HCT116 (cell line): ENCODE results near the gene ASB3. TPM values are rescaled to one million over a fixed set of nuclear protein-coding genes. Genes with fewer than 3 reads are reported as not detected.

ENCODE experiments used
- ATAC-seq: fragments of 200-7000 bp; cut with Tn5 transposase; 2 replicates; pipeline ENCODE4 v1.9.1; 2020; ENCODE audit warnings: mild to moderate bottlenecking, moderate library complexity
- BruUV-seq: library from RNA; stranded (reverse); fragments of 400-500 nt; replicated peaks from 2 replicates; lab custom pipeline; 2021; lab: Mats Ljungman, UMichigan
- CTCF ChIA-PET: fragments of 300-600 bp; sonication (Branson Sonifier 250); formaldehyde crosslinking; loops from one replicate; lab custom pipeline; 2021; ENCODE audit warnings: antibody characterized with exemption; lab: Charles Lee
- POLR2A ChIA-PET: fragments of 300-600, 350-600 bp; sonication (Branson Sonifier 250); formaldehyde crosslinking; loops from one replicate; lab custom pipeline; 2021; ENCODE audit warnings: antibody characterized with exemption; lab: Charles Lee
- RAD21 ChIA-PET, 2 experiments: fragments of 300-600 bp; sonication (Branson Sonifier 250); formaldehyde crosslinking; loops; one replicate each; lab custom pipeline; 2023; ENCODE audit warnings: low total read pairs in 2 of 2; ENCODE audit not compliant: uncharacterized antibody in 2 of 2, unreplicated experiment in 2 of 2, low non-redundant PET in 1 of 2; lab: Charles Lee
- DNase-seq: peaks from one replicate; pipeline ENCODE4 v3.0.0-alpha.2; 2010; ENCODE audit warnings: low read depth, low spot score
- H2AFZ ChIP-seq: fragments of 200-600 bp; shearing (Covaris generic), sonication (generic); 2 replicates; pipeline ENCODE4 v1.6.1; 2017; ENCODE audit warnings: low read depth, mixed run types, mixed read lengths, antibody characterized with exemption, low read length; ENCODE audit not compliant: poor library complexity, severe bottlenecking
- H3K27ac ChIP-seq: 2 replicates; pipeline ENCODE4 v1.5.1; 2012; ENCODE audit warnings: low read depth, low read length
- H3K27me3 ChIP-seq: fragments of 200-600 bp; sonication (generic); 2 replicates; pipeline ENCODE4 v1.6.1; 2016; ENCODE audit warnings: mixed run types, low read length, mixed read lengths; ENCODE audit not compliant: insufficient read depth
- H3K36me3 ChIP-seq, 2 experiments: fragments of 200-500 bp in 1 of 2; fragments of 200-600 bp in 1 of 2; sonication (Bioruptor generic) in 1 of 2; sonication (generic) in 1 of 2; 2 replicates each; pipeline versions ENCODE4 v1.5.1 to v1.6.1; 2014 to 2016; ENCODE audit warnings: low read length in 2 of 2, inconsistent platforms in 1 of 2, mixed read lengths in 1 of 2, mixed run types in 1 of 2; ENCODE audit not compliant: insufficient read depth in 2 of 2, control insufficient read depth in 1 of 2
- H3K4me1 ChIP-seq, 2 experiments: fragments of 200-600 bp in 1 of 2; sonication (generic) in 1 of 2; 2 replicates each; pipeline versions ENCODE4 v1.5.1 to v1.6.1; 2012 to 2017; ENCODE audit warnings: low read length in 2 of 2, inconsistent platforms in 1 of 2, mild to moderate bottlenecking in 1 of 2, mixed read lengths in 1 of 2, mixed run types in 1 of 2, moderate library complexity in 1 of 2; ENCODE audit not compliant: insufficient read depth in 2 of 2, control insufficient read depth in 1 of 2
- H3K4me2 ChIP-seq: fragments of 200-600 bp; sonication (generic); 2 replicates; pipeline ENCODE4 v1.6.1; 2017; ENCODE audit warnings: mixed run types, low read length, mixed read lengths
- H3K4me3 ChIP-seq, 2 experiments: fragments of 200-600 bp in 1 of 2; sonication (generic) in 1 of 2; replicated peaks in 1 of 2; 2 replicates each; pipeline ENCODE4 v1.5.1; 2011 to 2016; ENCODE audit warnings: low read length in 2 of 2, control low read depth in 1 of 2, low read depth in 1 of 2, mild to moderate bottlenecking in 1 of 2, mixed read lengths in 1 of 2, mixed run types in 1 of 2
- H3K79me2 ChIP-seq: fragments of 200-600 bp; sonication (generic); 2 replicates; pipeline ENCODE4 v1.6.1; 2017; ENCODE audit warnings: mild to moderate bottlenecking, mixed run types, low read length, moderate library complexity, mixed read lengths; ENCODE audit not compliant: insufficient read depth
- H3K9ac ChIP-seq: fragments of 200-600 bp; sonication (generic); 2 replicates; pipeline ENCODE4 v1.6.1; 2016; ENCODE audit warnings: low read length, mixed read lengths
- H3K9me2 ChIP-seq: fragments of 200-600 bp; sonication (generic), shearing (Covaris generic); 2 replicates; pipeline ENCODE4 v1.6.1; 2017; ENCODE audit warnings: mixed run types, mild to moderate bottlenecking, moderate library complexity; ENCODE audit not compliant: insufficient read depth
- H3K9me3 ChIP-seq, 2 experiments: fragments of 200-500 bp in 1 of 2; fragments of 200-600 bp in 1 of 2; sonication (Bioruptor generic) in 1 of 2; sonication (generic) in 1 of 2; 2 replicates each; pipeline ENCODE4 v1.6.1; 2014 to 2017; ENCODE audit warnings: low read length in 2 of 2, mixed read lengths in 2 of 2, inconsistent platforms in 1 of 2, low read depth in 1 of 2, mild to moderate bottlenecking in 1 of 2, mixed run types in 1 of 2, moderate library complexity in 1 of 2; ENCODE audit not compliant: control insufficient read depth in 1 of 2, insufficient read depth in 1 of 2
- H4K20me1 ChIP-seq: fragments of 200-600 bp; sonication (generic), shearing (Covaris generic); 2 replicates; pipeline ENCODE4 v1.6.1; 2017; ENCODE audit warnings: mixed run types, mild to moderate bottlenecking, moderate library complexity; ENCODE audit not compliant: insufficient read depth
- CBX3 ChIP-seq: IDR thresholded peaks from 2 replicates; pipeline ENCODE4 v1.6.1; 2012; ENCODE audit warnings: low read depth
- CEBPB ChIP-seq: IDR thresholded peaks from 2 replicates; pipeline ENCODE4 v1.6.1; 2012; ENCODE audit warnings: low read depth
- EGR1 ChIP-seq: IDR thresholded peaks from 2 replicates; pipeline ENCODE4 v1.6.1; 2012; ENCODE audit warnings: low read depth
- ELF1 ChIP-seq: IDR thresholded peaks from 2 replicates; pipeline ENCODE4 v1.6.1; 2012; ENCODE audit warnings: low read depth, borderline replicate concordance
- EZH2phosphoT487 ChIP-seq: fragments of 200-600 bp; IDR thresholded peaks from 2 replicates; pipeline ENCODE4 v1.6.1; 2018; ENCODE audit warnings: antibody characterized with exemption, borderline replicate concordance
- JUND ChIP-seq: IDR thresholded peaks from 2 replicates; pipeline ENCODE4 v1.6.1; 2012
- MAX ChIP-seq: IDR thresholded peaks from 2 replicates; pipeline ENCODE4 v1.6.1; 2012
- RAD21 ChIP-seq: IDR thresholded peaks from 2 replicates; pipeline ENCODE4 v1.6.1; 2012; ENCODE audit warnings: low read depth, mild to moderate bottlenecking
- REST ChIP-seq: IDR thresholded peaks from 2 replicates; pipeline ENCODE4 v1.6.1; 2012; ENCODE audit warnings: low read depth
- SIN3A ChIP-seq: IDR thresholded peaks from 2 replicates; pipeline ENCODE4 v1.6.1; 2012; ENCODE audit warnings: low read depth
- SP1 ChIP-seq: IDR thresholded peaks from 2 replicates; pipeline ENCODE4 v1.6.1; 2012; ENCODE audit warnings: low read depth
- SRF ChIP-seq: IDR thresholded peaks from 2 replicates; pipeline ENCODE4 v1.6.1; 2012; ENCODE audit warnings: low read depth
- TCF7L2 ChIP-seq: IDR thresholded peaks from 2 replicates; pipeline ENCODE4 v1.7.0; 2011; ENCODE audit warnings: borderline replicate concordance, inconsistent platforms; ENCODE audit not compliant: insufficient read depth, insufficient read length; ENCODE audit errors: extremely low read depth
- YY1 ChIP-seq: IDR thresholded peaks from 2 replicates; pipeline ENCODE4 v1.6.1; 2011; ENCODE audit warnings: low read length, low read depth, moderate library complexity, mild to moderate bottlenecking; ENCODE audit not compliant: insufficient replicate concordance; ENCODE audit errors: extremely low read depth
- ZNF274 ChIP-seq: fragments of 200-500 bp; sonication (Bioruptor generic); IDR thresholded peaks from 2 replicates; pipeline ENCODE4 v1.6.1; 2014; ENCODE audit warnings: mild to moderate bottlenecking, low read depth, low read length, inconsistent platforms
- intact Hi-C: fragments of 100-400 bp; cut with micrococcal nuclease; formaldehyde crosslinking; loops from 2 replicates; pipeline ENCODE4 v1.10.0; 2022
- total RNA-seq: library from RNA; stranded (reverse); gene quantifications from one replicate; pipeline ENCODE4 v1.2.1, GENCODE V29; 2021; ENCODE audit not compliant: unreplicated experiment
- TF ChIP-seq, protein P1 (sequence below): IDR thresholded peaks from 2 replicates; pipeline ENCODE4 v1.6.1; 2012
- TF ChIP-seq, protein P2 (sequence below), 3 experiments: fragments of 200-600 bp in 1 of 3; sonication (generic) in 1 of 3; IDR thresholded peaks in 2 of 3; conservative IDR thresholded peaks in 1 of 3; 2 replicates each; pipeline ENCODE4 v1.5.1; 2012 to 2017; ENCODE audit warnings: low read depth in 2 of 3, low read length in 2 of 3, antibody characterized with exemption in 1 of 3, borderline replicate concordance in 1 of 3, control low read depth in 1 of 3, mild to moderate bottlenecking in 1 of 3, mixed read lengths in 1 of 3, mixed run types in 1 of 3, moderate library complexity in 1 of 3; ENCODE audit not compliant: insufficient read depth in 1 of 3

ASB3 gene
- total RNA-seq, 1 experiment from 2014 or later = 17.3 TPM

- Histone ChIP-seq H3K9ac (no peak overlapping the region), H3K4me2 (no peak overlapping the region), H3K27ac (no peak overlapping the region), H3K4me3 (no peak overlapping the region), H3K79me2 (no peaks in the 10 kb centered on the region), H3K9me2 (no peaks in the 10 kb centered on the region), H3K36me3 (no peaks in the 10 kb centered on the region), H4K20me1 (no peaks in the 10 kb centered on the region), H3K9me3 (no peaks in the 10 kb centered on the region), H3K4me1 (peaks cover 0 to 9% of the 10 kb centered on the region in 2 experiments; a peak in 1 of 4 replicates), H3K27me3 (no peaks in the 10 kb centered on the region), H2AFZ (no peak overlapping the region)
- DNase-seq (no peak), ATAC-seq (no peak)
- RAD21 ChIA-PET = no interaction called here
- CTCF ChIA-PET = no interaction called here
- intact Hi-C loops = no loop called here
- POLR2A ChIA-PET = no interaction called here
- TF ChIP-seq ELF1 (no peak), EGR1 (no peak), TCF7L2 (no peak), EZH2phosphoT487 (no peak), SRF (no peak), MAX (no peak), SP1 (no peak), CBX3 (no peak), REST (no peak), YY1 (no peak), SIN3A (no peak), RAD21 (no peak), ZNF274 (no peak), CEBPB (no peak), JUND (no peak)
- TF ChIP-seq, protein P1, sequence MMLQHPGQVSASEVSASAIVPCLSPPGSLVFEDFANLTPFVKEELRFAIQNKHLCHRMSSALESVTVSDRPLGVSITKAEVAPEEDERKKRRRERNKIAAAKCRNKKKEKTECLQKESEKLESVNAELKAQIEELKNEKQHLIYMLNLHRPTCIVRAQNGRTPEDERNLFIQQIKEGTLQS = no peak
- TF ChIP-seq, protein P2, sequence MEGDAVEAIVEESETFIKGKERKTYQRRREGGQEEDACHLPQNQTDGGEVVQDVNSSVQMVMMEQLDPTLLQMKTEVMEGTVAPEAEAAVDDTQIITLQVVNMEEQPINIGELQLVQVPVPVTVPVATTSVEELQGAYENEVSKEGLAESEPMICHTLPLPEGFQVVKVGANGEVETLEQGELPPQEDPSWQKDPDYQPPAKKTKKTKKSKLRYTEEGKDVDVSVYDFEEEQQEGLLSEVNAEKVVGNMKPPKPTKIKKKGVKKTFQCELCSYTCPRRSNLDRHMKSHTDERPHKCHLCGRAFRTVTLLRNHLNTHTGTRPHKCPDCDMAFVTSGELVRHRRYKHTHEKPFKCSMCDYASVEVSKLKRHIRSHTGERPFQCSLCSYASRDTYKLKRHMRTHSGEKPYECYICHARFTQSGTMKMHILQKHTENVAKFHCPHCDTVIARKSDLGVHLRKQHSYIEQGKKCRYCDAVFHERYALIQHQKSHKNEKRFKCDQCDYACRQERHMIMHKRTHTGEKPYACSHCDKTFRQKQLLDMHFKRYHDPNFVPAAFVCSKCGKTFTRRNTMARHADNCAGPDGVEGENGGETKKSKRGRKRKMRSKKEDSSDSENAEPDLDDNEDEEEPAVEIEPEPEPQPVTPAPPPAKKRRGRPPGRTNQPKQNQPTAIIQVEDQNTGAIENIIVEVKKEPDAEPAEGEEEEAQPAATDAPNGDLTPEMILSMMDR (IDR thresholded peaks at IDR 0.05 in 2 of 3, conservative IDR thresholded peaks at IDR 0.05 in 1 of 3; ENCODE audit: borderline replicate concordance in 1 of 3, insufficient read depth in 1 of 3, low read depth in 2 of 3, low read length in 2 of 3) = no peak
- BruUV-seq = no TSS peak
Observed at GRCh38 chr2:53630026-53630606, 156.6 kb downstream of the ASB3 start.
